Measurements from ENCODE around the gene PPP1R16B.

The PPP1R16B gene

GRCh38 chr20:38829296-38829875 is 23.9 kb downstream of the PPP1R16B start:
- ChIA-PET POLR2A (no interaction called here), CTCF (no interaction called here)
- DNase-seq (ENCODE audit: extremely low spot score) = no peak
- TF ChIP-seq BHLHE40 (IDR thresholded peaks at IDR 0.05; ENCODE audit: borderline replicate concordance) (no peak), L3MBTL2 (conservative IDR thresholded peaks at IDR 0.05) (no peak), FOXA1 (IDR thresholded peaks at IDR 0.05) (no peak), TARDBP (IDR thresholded peaks at IDR 0.05) (no peak), NFRKB (IDR thresholded peaks at IDR 0.05) (no peak), FOXM1 (IDR thresholded peaks at IDR 0.05; ENCODE audit: borderline replicate concordance) (no peak), FOXK2 (IDR thresholded peaks at IDR 0.05) (no peak), CTBP1 (IDR thresholded peaks at IDR 0.05; ENCODE audit: borderline replicate concordance) (no peak), ZNF384 (IDR thresholded peaks at IDR 0.05) (no peak), SP1 (IDR thresholded peaks at IDR 0.05) (no peak), SUZ12 (IDR thresholded peaks at IDR 0.05) (no peak), ELF4 (IDR thresholded peaks at IDR 0.05) (no peak), LEF1 (IDR thresholded peaks at IDR 0.05; ENCODE audit: borderline replicate concordance) (no peak), PKNOX1 (IDR thresholded peaks at IDR 0.05) (no peak)

- TF ChIP-seq PKNOX1 (IDR thresholded peaks at IDR 0.05) (no peak), TARDBP (IDR thresholded peaks at IDR 0.05) (no peak), FOXK2 (IDR thresholded peaks at IDR 0.05) (no peak), ARNT (IDR thresholded peaks at IDR 0.05) (no peak), FOXM1 (IDR thresholded peaks at IDR 0.05; ENCODE audit: borderline replicate concordance) (no peak), FOXA1 (IDR thresholded peaks at IDR 0.05) (no peak), BHLHE40 (IDR thresholded peaks at IDR 0.05; ENCODE audit: borderline replicate concordance) (no peak)
- ChIA-PET CTCF (no interaction called here), POLR2A (no interaction called here)
- no peak for DNase-seq (ENCODE audit: extremely low spot score)
Measured at GRCh38 chr20:38830356-38830755, 24.9 kb downstream of the PPP1R16B start.

DNA sequence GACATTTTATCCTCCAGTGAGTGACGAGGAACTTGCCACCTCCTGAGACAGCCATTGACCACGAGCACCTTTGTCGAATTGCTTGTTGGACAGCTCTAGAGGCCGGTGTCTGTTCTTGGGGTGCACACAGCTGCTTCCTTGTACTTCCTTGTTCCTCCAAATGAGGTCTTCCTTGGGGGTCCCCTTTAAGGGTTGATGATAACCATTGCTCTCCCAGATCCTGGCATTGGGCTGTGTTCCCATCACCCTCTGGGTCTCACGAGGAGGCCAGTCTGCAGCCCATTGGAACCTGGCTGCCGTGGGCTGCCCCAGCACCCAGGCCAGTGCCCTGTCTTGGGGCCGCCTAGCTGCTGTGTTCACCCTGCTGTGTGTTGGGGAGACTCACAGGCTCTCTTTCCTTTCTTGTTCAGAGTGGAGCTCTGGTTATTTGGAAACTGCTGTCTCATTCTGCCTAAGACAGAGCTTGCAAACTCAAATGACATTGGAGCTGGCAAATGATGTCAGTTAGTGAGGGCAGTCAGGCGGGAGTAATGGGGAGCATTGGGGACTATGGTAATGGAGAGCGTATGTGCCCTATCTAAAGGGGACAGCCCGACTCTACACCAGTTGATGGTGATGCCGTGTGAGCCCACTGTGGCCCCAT is 25.7 kb downstream of the PPP1R16B start:
- DNase-seq (ENCODE audit: extremely low spot score) = no peak
- TF ChIP-seq CTBP1 (IDR thresholded peaks at IDR 0.05; ENCODE audit: borderline replicate concordance) = no peak
- TF ChIP-seq ARNT (IDR thresholded peaks at IDR 0.05) = no peak
- TF ChIP-seq ELF4 (IDR thresholded peaks at IDR 0.05) = no peak
- no peak for TF ChIP-seq PKNOX1 (IDR thresholded peaks at IDR 0.05)
- no peak for TF ChIP-seq FOXM1 (IDR thresholded peaks at IDR 0.05; ENCODE audit: borderline replicate concordance)
- TF ChIP-seq FOXK2 (IDR thresholded peaks at IDR 0.05) = no peak
- no peak for TF ChIP-seq L3MBTL2 (conservative IDR thresholded peaks at IDR 0.05)
- TF ChIP-seq BHLHE40 (IDR thresholded peaks at IDR 0.05; ENCODE audit: borderline replicate concordance) = no peak
- no peak for TF ChIP-seq TARDBP (IDR thresholded peaks at IDR 0.05)
- TF ChIP-seq FOXA1 (IDR thresholded peaks at IDR 0.05) = no peak
- TF ChIP-seq SUZ12 (IDR thresholded peaks at IDR 0.05) = no peak
- TF ChIP-seq ZNF384 (IDR thresholded peaks at IDR 0.05) = no peak
- TF ChIP-seq LEF1 (IDR thresholded peaks at IDR 0.05; ENCODE audit: borderline replicate concordance) = no peak
- no peak for TF ChIP-seq NFRKB (IDR thresholded peaks at IDR 0.05)
- no peak for TF ChIP-seq HDGF (IDR thresholded peaks at IDR 0.05; ENCODE audit: borderline replicate concordance)
- TF ChIP-seq SP1 (IDR thresholded peaks at IDR 0.05) = no peak
- ChIA-PET POLR2A (no interaction called here), CTCF (interaction anchor here (0.6 to 0.8 kb wide), 2 partner anchors 60 to 225 kb away, joined by 3 read pairs; no protein-coding TSS in a partner anchor)

- no peak for DNase-seq (ENCODE audit: extremely low spot score)
- ChIA-PET CTCF (interaction anchor here (0.6 to 0.8 kb wide), 2 partner anchors 59 to 224 kb away, joined by 3 read pairs; no protein-coding TSS in a partner anchor), POLR2A (no interaction called here)
- TF ChIP-seq TARDBP (IDR thresholded peaks at IDR 0.05) = no peak
- TF ChIP-seq ARNT (IDR thresholded peaks at IDR 0.05) = no peak
- TF ChIP-seq ELF4 (IDR thresholded peaks at IDR 0.05) = no peak
- TF ChIP-seq SP1 (IDR thresholded peaks at IDR 0.05) = no peak
- TF ChIP-seq FOXM1 (IDR thresholded peaks at IDR 0.05; ENCODE audit: borderline replicate concordance) = no peak
- no peak for TF ChIP-seq CTBP1 (IDR thresholded peaks at IDR 0.05; ENCODE audit: borderline replicate concordance)
- no peak for TF ChIP-seq ZNF384 (IDR thresholded peaks at IDR 0.05)
- TF ChIP-seq NFRKB (IDR thresholded peaks at IDR 0.05) = no peak
- TF ChIP-seq FOXK2 (IDR thresholded peaks at IDR 0.05) = no peak
- TF ChIP-seq LEF1 (IDR thresholded peaks at IDR 0.05; ENCODE audit: borderline replicate concordance) = no peak
Measured at GRCh38 chr20:38831995-38832620, 26.6 kb downstream of the PPP1R16B start.

- ChIA-PET POLR2A (no interaction called here), CTCF (interaction anchor here (1.2 kb wide), 1 partner anchor 23 kb away, joined by 3 read pairs; no protein-coding TSS in a partner anchor)
- TF ChIP-seq BHLHE40 (IDR thresholded peaks at IDR 0.05; ENCODE audit: borderline replicate concordance) (no peak), FOXM1 (IDR thresholded peaks at IDR 0.05; ENCODE audit: borderline replicate concordance) (no peak), ZNF384 (IDR thresholded peaks at IDR 0.05) (no peak), FOXA1 (IDR thresholded peaks at IDR 0.05) (no peak), ARNT (IDR thresholded peaks at IDR 0.05) (no peak), TARDBP (IDR thresholded peaks at IDR 0.05) (no peak), PKNOX1 (IDR thresholded peaks at IDR 0.05) (no peak), L3MBTL2 (conservative IDR thresholded peaks at IDR 0.05) (no peak), ELF4 (IDR thresholded peaks at IDR 0.05) (no peak), LEF1 (IDR thresholded peaks at IDR 0.05; ENCODE audit: borderline replicate concordance) (no peak), SUZ12 (IDR thresholded peaks at IDR 0.05) (no peak), NFRKB (IDR thresholded peaks at IDR 0.05) (no peak), SP1 (IDR thresholded peaks at IDR 0.05) (no peak), CTBP1 (IDR thresholded peaks at IDR 0.05; ENCODE audit: borderline replicate concordance) (no peak), FOXK2 (IDR thresholded peaks at IDR 0.05) (no peak)
- DNase-seq (ENCODE audit: extremely low spot score) = no peak
Measured at GRCh38 chr20:38833154-38833856, 27.8 kb downstream of the PPP1R16B start.
